HFFc6 (cell line): Measurements from ENCODE around the gene DR1. TPM values are rescaled to one million over a fixed set of nuclear protein-coding genes. Genes with fewer than 3 reads are reported as not detected.

Experiments used
- DNase-seq: peaks from one replicate; pipeline ENCODE4 v3.0.0-alpha.2; 2018
- H3K27ac Mint-ChIP-seq: 2 replicates; pipeline ENCODE4 v1.8.0; 2020; ENCODE audit warnings: mild to moderate bottlenecking, mixed read lengths
- H3K27me3 Mint-ChIP-seq: 2 replicates; pipeline ENCODE4 v1.8.0; 2021; ENCODE audit warnings: mild to moderate bottlenecking, moderate library complexity, mixed read lengths; ENCODE audit not compliant: insufficient read depth
- H3K36me3 Mint-ChIP-seq: 2 replicates; pipeline ENCODE4 v1.8.0; 2021; ENCODE audit warnings: low read depth, mixed read lengths
- H3K4me1 Mint-ChIP-seq: 2 replicates; pipeline ENCODE4 v1.8.0; 2020; ENCODE audit warnings: low read depth, mixed read lengths
- H3K4me3 Mint-ChIP-seq: 2 replicates; pipeline ENCODE4 v1.8.0; 2020; ENCODE audit warnings: mild to moderate bottlenecking, moderate library complexity, mixed read lengths
- H3K9me3 Mint-ChIP-seq: 2 replicates; pipeline ENCODE4 v1.8.0; 2020; ENCODE audit warnings: mild to moderate bottlenecking, mixed read lengths
- total RNA-seq, 6 experiments: library from RNA; stranded (reverse); fragmentation: NEBNext Ultra II Directional; extraction: Animal tissue kit (Norgen Biotek cat#: 25700); gene quantifications; 2 replicates in 1 of 6; 3 replicates in 5 of 6; pipeline ENCODE4 v1.2.3, GENCODE V29; 2021
- TF ChIP-seq, protein P1 (sequence below): fragments of 200-600 bp; sonication (generic); IDR thresholded peaks from 2 replicates; pipeline ENCODE4 v1.5.0; 2021; ENCODE audit warnings: antibody characterized with exemption, mild to moderate bottlenecking

DR1 gene
- total RNA-seq, 6 experiments from 2014 or later, result 76.8 to 90.8 (median 83.1) TPM

DNA sequence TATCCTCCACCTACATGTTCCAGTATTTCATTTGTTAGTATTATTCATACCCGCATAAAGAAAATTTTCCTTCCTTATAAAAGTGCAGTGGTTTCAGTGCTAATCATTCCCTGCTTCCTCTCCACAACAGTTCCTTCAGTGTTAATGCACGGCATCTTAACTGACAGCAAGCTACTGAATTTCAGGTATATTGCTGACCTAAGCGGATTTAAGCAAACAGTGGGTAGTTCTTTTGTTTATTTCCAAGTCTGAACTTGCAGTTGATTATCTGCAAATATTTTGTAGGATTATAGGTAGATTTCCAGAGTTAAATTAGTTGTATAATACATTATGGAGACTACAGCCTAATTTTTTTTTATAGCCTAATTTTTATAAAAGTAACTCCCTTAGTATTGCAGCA lies 15.1 kb upstream of the DR1 start:
- peaks cover 41% of the 10 kb centered on the region for H3K4me1 Mint-ChIP-seq
- H3K27me3 Mint-ChIP-seq, result no peaks in the 10 kb centered on the region
- TF ChIP-seq, protein P1, sequence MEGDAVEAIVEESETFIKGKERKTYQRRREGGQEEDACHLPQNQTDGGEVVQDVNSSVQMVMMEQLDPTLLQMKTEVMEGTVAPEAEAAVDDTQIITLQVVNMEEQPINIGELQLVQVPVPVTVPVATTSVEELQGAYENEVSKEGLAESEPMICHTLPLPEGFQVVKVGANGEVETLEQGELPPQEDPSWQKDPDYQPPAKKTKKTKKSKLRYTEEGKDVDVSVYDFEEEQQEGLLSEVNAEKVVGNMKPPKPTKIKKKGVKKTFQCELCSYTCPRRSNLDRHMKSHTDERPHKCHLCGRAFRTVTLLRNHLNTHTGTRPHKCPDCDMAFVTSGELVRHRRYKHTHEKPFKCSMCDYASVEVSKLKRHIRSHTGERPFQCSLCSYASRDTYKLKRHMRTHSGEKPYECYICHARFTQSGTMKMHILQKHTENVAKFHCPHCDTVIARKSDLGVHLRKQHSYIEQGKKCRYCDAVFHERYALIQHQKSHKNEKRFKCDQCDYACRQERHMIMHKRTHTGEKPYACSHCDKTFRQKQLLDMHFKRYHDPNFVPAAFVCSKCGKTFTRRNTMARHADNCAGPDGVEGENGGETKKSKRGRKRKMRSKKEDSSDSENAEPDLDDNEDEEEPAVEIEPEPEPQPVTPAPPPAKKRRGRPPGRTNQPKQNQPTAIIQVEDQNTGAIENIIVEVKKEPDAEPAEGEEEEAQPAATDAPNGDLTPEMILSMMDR, result no peak
- no peak for DNase-seq
- H3K9me3 Mint-ChIP-seq, result no peaks in the 10 kb centered on the region
- H3K36me3 Mint-ChIP-seq, result peaks cover 5% of the 10 kb centered on the region; the same call in 1 of the 2 replicates
- no peak overlapping the region for H3K27ac Mint-ChIP-seq
- H3K4me3 Mint-ChIP-seq, result no peak overlapping the region

DNA sequence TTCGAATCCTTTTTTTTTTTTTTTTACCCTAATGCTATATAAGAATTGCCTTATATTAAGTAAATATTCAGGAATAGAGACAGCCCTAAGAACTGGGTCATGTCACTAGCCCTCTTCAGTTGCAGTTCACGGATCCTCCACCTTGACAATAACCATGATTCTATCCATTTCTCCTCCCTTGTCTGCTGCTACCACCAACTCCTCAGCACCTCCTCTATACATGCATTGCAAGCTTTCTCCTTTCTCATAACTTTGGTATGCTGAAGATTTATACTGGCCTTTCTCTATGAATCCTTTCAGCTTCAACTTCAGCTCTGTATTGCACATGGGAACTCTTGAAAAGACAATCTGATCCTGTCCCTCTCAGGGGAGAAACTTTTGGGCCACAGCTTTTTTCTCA lies 14.3 kb upstream of the DR1 start:
- Mint-ChIP-seq H3K36me3 (peaks cover 6% of the 10 kb centered on the region; the same call in 1 of the 2 replicates), H3K27me3 (no peaks in the 10 kb centered on the region)
- DNase-seq, result peak; percentile 39

DNA sequence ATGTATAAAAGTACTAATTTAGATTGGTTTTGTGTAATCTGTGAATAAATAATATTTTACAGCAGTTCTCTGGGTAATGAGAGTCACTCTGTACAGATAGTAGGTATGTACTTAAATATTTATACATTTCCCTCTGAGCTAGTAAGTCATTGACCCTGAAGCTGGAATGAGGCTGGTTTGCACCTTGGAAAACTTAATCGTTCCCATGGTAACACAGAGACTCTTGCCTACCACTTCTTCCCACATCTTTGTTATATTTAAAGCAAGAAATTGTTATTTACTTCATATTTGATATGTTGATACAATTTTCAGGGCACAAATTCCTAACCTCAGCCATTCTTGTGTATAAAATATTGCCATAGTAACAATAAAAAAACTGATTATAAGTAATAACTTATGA lies 13.3 kb upstream of the DR1 start:
- no peak for DNase-seq
- Mint-ChIP-seq H3K27me3 (no peaks in the 10 kb centered on the region), H3K4me3 (no peak overlapping the region), H3K4me1 (peaks cover 45% of the 10 kb centered on the region), H3K36me3 (peaks cover 11% of the 10 kb centered on the region; the same call in 1 of the 2 replicates), H3K27ac (no peak overlapping the region), H3K9me3 (no peaks in the 10 kb centered on the region)
- TF ChIP-seq, protein P1, result no peak

More for the DNA sequence above, 14.3 kb upstream of the DR1 start:
- no peak overlapping the region for H3K4me3 Mint-ChIP-seq
- TF ChIP-seq, protein P1, result no peak
- H3K4me1 Mint-ChIP-seq, result peaks cover 37% of the 10 kb centered on the region
- no peaks in the 10 kb centered on the region for H3K9me3 Mint-ChIP-seq
- no peak overlapping the region for H3K27ac Mint-ChIP-seq

DNA sequence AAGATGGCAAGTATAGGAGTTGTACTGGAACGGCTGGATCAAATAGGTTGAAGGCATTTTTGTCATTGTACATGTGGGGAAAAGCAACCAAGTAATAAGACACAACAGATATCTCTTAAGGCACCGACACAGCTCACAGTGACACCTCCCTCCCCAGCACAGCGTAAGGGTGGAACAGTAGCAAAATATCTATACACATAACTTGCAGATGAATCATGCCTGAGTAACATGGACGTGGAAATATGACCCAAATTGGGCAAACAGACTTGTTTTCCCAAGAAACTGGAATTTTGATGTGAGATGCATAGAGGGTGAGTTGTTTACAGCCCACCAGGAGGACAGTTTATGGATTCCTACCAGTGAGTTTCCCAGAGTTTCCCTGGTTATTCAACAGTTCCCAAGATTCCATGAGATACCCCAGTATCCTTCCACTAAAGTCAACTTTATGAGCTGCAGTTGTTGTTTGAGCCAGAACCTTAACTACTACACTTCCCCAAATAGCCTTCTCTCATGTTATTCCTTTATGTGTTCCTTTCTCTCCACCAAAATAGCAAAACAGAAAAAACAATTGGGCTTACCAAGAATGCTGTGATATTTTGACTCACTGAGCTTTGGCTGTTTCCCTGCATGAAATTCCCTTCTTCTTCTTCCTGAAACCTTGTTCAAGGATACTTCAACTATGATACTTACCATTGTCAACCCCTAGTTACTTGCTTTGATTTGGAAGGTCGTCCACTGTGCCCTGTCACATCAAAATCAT lies 7.1 kb upstream of the DR1 start:
- Mint-ChIP-seq H3K27ac (peak overlapping the region; percentile 86), H3K4me3 (peak overlapping the region; percentile 68), H3K9me3 (no peaks in the 10 kb centered on the region), H3K4me1 (peaks cover 35% of the 10 kb centered on the region), H3K36me3 (0 out of 2 replicates have a peak, but pooled peaks cover 6% of the 10 kb centered on the region), H3K27me3 (no peaks in the 10 kb centered on the region)
- peak; percentile 93 for DNase-seq
- TF ChIP-seq, protein P1, result peak; percentile 15; the same call in 1 of the 2 replicates

DNA sequence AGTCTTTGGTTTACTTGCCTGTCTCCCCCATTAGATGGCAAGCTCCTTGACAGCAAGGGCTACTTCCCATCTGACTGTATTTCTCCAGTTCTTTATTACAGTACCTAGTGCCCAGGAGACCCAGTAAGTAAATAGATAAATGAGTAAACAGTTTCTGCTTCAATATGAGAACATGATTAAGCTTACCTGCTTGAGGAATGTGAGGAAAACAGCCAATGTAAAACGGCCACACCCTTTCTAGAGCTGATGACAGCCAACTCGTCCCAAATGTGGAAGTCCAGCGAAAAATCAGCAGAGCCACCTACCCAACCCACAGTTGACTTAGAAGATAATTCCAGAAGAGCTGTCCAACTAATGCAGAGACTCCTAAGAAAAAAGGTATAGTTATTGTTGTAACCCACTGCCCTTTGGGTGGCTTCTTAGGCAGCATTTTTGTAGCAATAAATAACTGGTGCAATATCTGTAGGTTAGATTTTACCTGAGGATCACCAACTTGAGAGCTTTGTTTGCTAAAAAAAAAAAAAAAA lies 6.5 kb upstream of the DR1 start:
- Mint-ChIP-seq H3K27ac (peak overlapping the region; percentile 86), H3K36me3 (0 out of 2 replicates have a peak, but pooled peaks cover 6% of the 10 kb centered on the region), H3K4me1 (peaks cover 35% of the 10 kb centered on the region), H3K4me3 (peak overlapping the region; percentile 68), H3K9me3 (no peaks in the 10 kb centered on the region), H3K27me3 (no peaks in the 10 kb centered on the region)
- no peak for DNase-seq
- TF ChIP-seq, protein P1, result no peak
